GM21515 (cell line): ENCODE measurements around the gene PAPPA2.

Source experiments
- ATAC-seq: cut with Tn5 transposase; IDR thresholded peaks from one replicate; pipeline ENCODE4 v1.9.1; 2021; ENCODE audit not compliant: unreplicated experiment

Gene PAPPA2

GRCh38 chr1:176843352-176844297 lies 380.6 kb downstream of the PAPPA2 start:
- ATAC-seq: no peak

GRCh38 chr1:176847052-176847451 lies 384.1 kb downstream of the PAPPA2 start:
- ATAC-seq: no peak

- ATAC-seq: no peak
Observed at GRCh38 chr1:176849281-176849680, 386.3 kb downstream of the PAPPA2 start.

GRCh38 chr1:176850871-176851270 lies 387.9 kb downstream of the PAPPA2 start:
- ATAC-seq: no peak

- ATAC-seq: no peak
Observed at GRCh38 chr1:176852124-176852523, 389.1 kb downstream of the PAPPA2 start.

GRCh38 chr1:176853503-176853902 lies 390.5 kb downstream of the PAPPA2 start:
- no peak for ATAC-seq

- no peak for ATAC-seq
Observed at GRCh38 chr1:176854121-176854520, 391.1 kb downstream of the PAPPA2 start.

- no peak for ATAC-seq
Observed at GRCh38 chr1:176854758-176855745, 392.1 kb downstream of the PAPPA2 start.

- ATAC-seq: no peak
Observed at GRCh38 chr1:176857632-176858031, 394.7 kb downstream of the PAPPA2 start.

GRCh38 chr1:176858433-176858916 lies 395.5 kb downstream of the PAPPA2 start:
- no peak for ATAC-seq

GRCh38 chr1:176863613-176864012 lies 400.6 kb downstream of the PAPPA2 start:
- ATAC-seq: no peak

GRCh38 chr1:176864211-176864610 lies 401.2 kb downstream of the PAPPA2 start:
- ATAC-seq: no peak

- no peak for ATAC-seq
Observed at GRCh38 chr1:176866011-176866714, 403.2 kb downstream of the PAPPA2 start.

- no peak for ATAC-seq
Observed at GRCh38 chr1:176869577-176869976, 406.6 kb downstream of the PAPPA2 start.

- no peak for ATAC-seq
Observed at GRCh38 chr1:176876966-176877515, 414.1 kb downstream of the PAPPA2 start.

- ATAC-seq: no peak
Observed at GRCh38 chr1:176877557-176877956, 414.6 kb downstream of the PAPPA2 start.

- no peak for ATAC-seq
Observed at GRCh38 chr1:176878750-176879536, 416.0 kb downstream of the PAPPA2 start.

GRCh38 chr1:176879784-176880620 lies 417.0 kb downstream of the PAPPA2 start:
- ATAC-seq: no peak
